Liver (tissue), 9 donors: ENCODE results near the gene ALG9. TPM values are rescaled to one million over a fixed set of nuclear protein-coding genes. Genes with fewer than 3 reads are reported as not detected.

Experiments used
- DNase-seq: peaks from one replicate; pipeline ENCODE4 v3.0.0-alpha.2; 2017; ENCODE audit warnings: low spot score
- H3K27ac ChIP-seq, 2 donors: one replicate each; pipeline ENCODE4 v1.7.0; 2013; ENCODE audit warnings: inconsistent platforms in 2 of 2, low read length in 2 of 2, control low read depth in 1 of 2, low read depth in 1 of 2, mild to moderate bottlenecking in 1 of 2
- H3K27me3 ChIP-seq, 4 donors: one replicate each; pipeline versions ENCODE4 v1.6.1 to v1.7.0; 2013; ENCODE audit warnings: low read length in 3 of 4, inconsistent platforms in 1 of 4, mild to moderate bottlenecking in 1 of 4, moderate library complexity in 1 of 4; ENCODE audit not compliant: control insufficient read depth in 4 of 4, insufficient read depth in 4 of 4
- H3K36me3 ChIP-seq, 4 donors: one replicate each; pipeline versions ENCODE4 v1.6.1 to v1.7.0; 2013; ENCODE audit warnings: low read length in 3 of 4, mild to moderate bottlenecking in 3 of 4, low read depth in 1 of 4, moderate library complexity in 1 of 4; ENCODE audit not compliant: control insufficient read depth in 4 of 4, insufficient read depth in 3 of 4
- H3K4me1 ChIP-seq, 4 donors: one replicate each; pipeline versions ENCODE4 v1.6.1 to v1.7.0; 2013; ENCODE audit warnings: low read length in 3 of 4, mild to moderate bottlenecking in 3 of 4, moderate library complexity in 1 of 4; ENCODE audit not compliant: control insufficient read depth in 4 of 4, insufficient read depth in 4 of 4
- H3K4me3 ChIP-seq, 3 donors: one replicate each; pipeline versions ENCODE4 v1.6.1 to v1.7.0; 2013; ENCODE audit warnings: low read length in 3 of 3, control low read depth in 1 of 3, low read depth in 1 of 3, mild to moderate bottlenecking in 1 of 3
- H3K9ac ChIP-seq, 2 donors: one replicate each; pipeline ENCODE4 v1.7.0; 2013; ENCODE audit warnings: low read length in 2 of 2, mild to moderate bottlenecking in 2 of 2, moderate library complexity in 2 of 2, control low read depth in 1 of 2, low read depth in 1 of 2
- H3K9me3 ChIP-seq, 4 donors: one replicate each; pipeline versions ENCODE4 v1.6.1 to v1.7.0; 2013; ENCODE audit warnings: low read length in 3 of 4; ENCODE audit not compliant: control insufficient read depth in 4 of 4
- ATF3 ChIP-seq: IDR thresholded peaks from 2 replicates; pipeline ENCODE4 v1.6.1; 2016; ENCODE audit warnings: antibody characterized with exemption
- CTCF ChIP-seq: fragments of 150-350 bp; IDR thresholded peaks from 2 replicates; pipeline ENCODE4 v1.5.1; 2017; ENCODE audit warnings: improper control_type of control experiment, low read depth, low read length; ENCODE audit not compliant: missing input control
- GABPA ChIP-seq, 2 donors: IDR thresholded peaks in 1 of 2; conservative IDR thresholded peaks in 1 of 2; 2 replicates each; pipeline ENCODE4 v1.6.1; 2016; ENCODE audit warnings: antibody characterized with exemption in 2 of 2, mild to moderate bottlenecking in 1 of 2, moderate library complexity in 1 of 2
- HNF4A ChIP-seq, 2 donors: conservative IDR thresholded peaks; 2 replicates each; pipeline ENCODE4 v1.6.1; 2016; ENCODE audit warnings: antibody characterized with exemption in 2 of 2, mild to moderate bottlenecking in 2 of 2
- HNF4G ChIP-seq: IDR thresholded peaks from 2 replicates; pipeline ENCODE4 v1.6.1; 2016; ENCODE audit warnings: antibody characterized with exemption
- JUND ChIP-seq, 2 donors: IDR thresholded peaks; 2 replicates each; pipeline ENCODE4 v1.6.1; 2016; ENCODE audit warnings: antibody characterized with exemption in 2 of 2
- MAX ChIP-seq: IDR thresholded peaks from 2 replicates; pipeline ENCODE4 v1.6.1; 2016; ENCODE audit warnings: antibody characterized with exemption
- RAD21 ChIP-seq, 2 donors: IDR thresholded peaks; 2 replicates each; pipeline ENCODE4 v1.6.1; 2016; ENCODE audit warnings: antibody characterized with exemption in 2 of 2, mild to moderate bottlenecking in 2 of 2
- REST ChIP-seq: IDR thresholded peaks from 2 replicates; pipeline ENCODE4 v1.6.1; 2016; ENCODE audit warnings: antibody characterized with exemption, mild to moderate bottlenecking
- RXRA ChIP-seq, 2 donors: IDR thresholded peaks; 2 replicates each; pipeline ENCODE4 v1.6.1; 2017 to 2018; ENCODE audit warnings: antibody characterized with exemption in 2 of 2, mild to moderate bottlenecking in 1 of 2
- SP1 ChIP-seq: IDR thresholded peaks from 2 replicates; pipeline ENCODE4 v1.6.1; 2018; ENCODE audit warnings: antibody characterized with exemption, mild to moderate bottlenecking
- TAF1 ChIP-seq: conservative IDR thresholded peaks from 2 replicates; pipeline ENCODE4 v1.6.1; 2016; ENCODE audit warnings: antibody characterized with exemption, mild to moderate bottlenecking
- YY1 ChIP-seq: IDR thresholded peaks from 2 replicates; pipeline ENCODE4 v1.6.1; 2016; ENCODE audit warnings: antibody characterized with exemption, mild to moderate bottlenecking
- ZBTB33 ChIP-seq: IDR thresholded peaks from 2 replicates; pipeline ENCODE4 v1.6.1; 2016; ENCODE audit warnings: antibody characterized with exemption
- WGBS: extraction: QIAGEN DNeasy Blood & Tissue Kit; methylation state at CpG from one replicate; pipeline ENCODE4 v1.1.7; 2013; 5-methylcytosine and 5-hydroxymethylcytosine counted together
- polyA plus RNA-seq, 2 donors: library from polyadenylated mRNA; stranded (reverse) in 1 of 2; unstranded in 1 of 2; fragments of 200-250 nt in 1 of 2; fragments of >200 nt in 1 of 2; fragmentation: Nextera tagmentation in 1 of 2; extraction: Ambion mirVana in 1 of 2; gene quantifications; one replicate each; pipeline versions ENCODE4 v1.2.1 to v1.2.3, GENCODE V29; 2013 to 2015
- total RNA-seq, 2 donors: library from RNA; depleted of rRNA; stranded (reverse); fragments of >200 nt; gene quantifications; one replicate each; pipeline ENCODE4 v1.2.3, GENCODE V29; 2014
- donor health status: healthy.
- donor health status: healthy.
- donor health status: healthy.
- donor health status: healthy.
- donor health status: healthy.

Gene ALG9
- 10 to 100 TPM; 25.5 to 36.3 TPM for total RNA-seq
- 10 to 100 TPM; 13.7 to 14.9 TPM for polyA plus RNA-seq

- H3K27ac ChIP-seq = peak within 1 kb of the TSS; percentile 59 to 95
- WGBS = under 1% methylated on average over 51 of the region's 51 CpGs
- peak; percentile 92 for DNase-seq
- no peaks in the 10 kb centered on the region for H3K9me3 ChIP-seq
- H3K4me1 ChIP-seq = peaks cover 0 to 17% (median 13%) of the 10 kb centered on the region in 4 donors
- H3K9ac ChIP-seq = peak within 1 kb of the TSS; percentile 61 to 84
- peaks cover 5 to 20% (median 11%) of the 10 kb centered on the region in 4 donors for H3K36me3 ChIP-seq
- peak within 1 kb of the TSS; percentile 80 to 94 (median 84) for H3K4me3 ChIP-seq
- no peaks in the 10 kb centered on the region for H3K27me3 ChIP-seq
- no peak for TF ChIP-seq ATF3
- peak in 1 of 2 donors; percentile 50 for TF ChIP-seq GABPA (IDR thresholded peaks at IDR 0.05 in 1 of 2, conservative IDR thresholded peaks at IDR 0.05 in 1 of 2)
- no peak for TF ChIP-seq HNF4G
- TF ChIP-seq REST = peak; percentile 57
- peak; percentile 10 for TF ChIP-seq CTCF
- no peak for TF ChIP-seq SP1
- no peak for TF ChIP-seq RXRA (IDR thresholded peaks at IDR 0.05)
- TF ChIP-seq RAD21 (IDR thresholded peaks at IDR 0.05) = peak in 1 of 2 donors; percentile 36
- TF ChIP-seq ZBTB33 = peak; percentile 79
- no peak for TF ChIP-seq JUND (IDR thresholded peaks at IDR 0.05)
- no peak for TF ChIP-seq HNF4A (conservative IDR thresholded peaks at IDR 0.05)
- peak; percentile 53 for TF ChIP-seq MAX
- peak; percentile 85 for TF ChIP-seq YY1
Observed at GRCh38 chr11:111870886-111871692, at the start of gene ALG9. Gene ALG9 (minus strand): TSS chr11:111871581. CDS start chr11:111871482, 99 bp downstream.

- no peak for DNase-seq
- no peak overlapping the region for H3K4me3 ChIP-seq
- 74% methylated on average over 2 of the region's 2 CpGs for WGBS
- H3K27ac ChIP-seq = no peak overlapping the region
- no peaks in the 10 kb centered on the region for H3K27me3 ChIP-seq
- no peaks in the 10 kb centered on the region for H3K36me3 ChIP-seq
- no peak for TF ChIP-seq GABPA (IDR thresholded peaks at IDR 0.05 in 1 of 2, conservative IDR thresholded peaks at IDR 0.05 in 1 of 2)
- TF ChIP-seq HNF4G = no peak
- TF ChIP-seq HNF4A (conservative IDR thresholded peaks at IDR 0.05) = no peak
- no peak for TF ChIP-seq JUND (IDR thresholded peaks at IDR 0.05)
- TF ChIP-seq MAX = no peak
- TF ChIP-seq TAF1 = no peak
- TF ChIP-seq RAD21 (IDR thresholded peaks at IDR 0.05) = no peak
- H3K4me1 ChIP-seq = peaks cover 0 to 48% (median 34%) of the 10 kb centered on the region in 4 donors
- H3K9ac ChIP-seq = no peak overlapping the region
- no peaks in the 10 kb centered on the region for H3K9me3 ChIP-seq
Observed at GRCh38 chr11:111920908-111921307, 49.5 kb upstream of the ALG9 start.
